Loucy (cell line): ENCODE results near the gene HMGCS2.

Experiments used
- H2AFZ ChIP-seq: fragments of 200-600 bp; sonication (generic); 2 replicates; pipeline ENCODE4 v1.6.0; 2016; ENCODE audit warnings: antibody characterized with exemption, mild to moderate bottlenecking, low read length, moderate library complexity
- H3F3A ChIP-seq: fragments of 200-600 bp; 2 replicates; pipeline ENCODE4 v1.6.0; 2016; ENCODE audit warnings: antibody characterized with exemption, low read depth, mild to moderate bottlenecking
- H3K27me3 ChIP-seq: fragments of 200-600 bp; sonication (generic); 2 replicates; pipeline ENCODE4 v1.6.1; 2014; ENCODE audit warnings: low read length, mild to moderate bottlenecking; ENCODE audit not compliant: insufficient read depth, poor library complexity, severe bottlenecking
- H3K36me3 ChIP-seq: fragments of 200-600 bp; sonication (generic); 2 replicates; pipeline ENCODE4 v1.6.1; 2016; ENCODE audit warnings: low read length; ENCODE audit not compliant: insufficient read depth
- H3K4me1 ChIP-seq: fragments of 200-600 bp; sonication (generic); 2 replicates; pipeline ENCODE4 v1.5.1; 2014; ENCODE audit warnings: low read length, mild to moderate bottlenecking; ENCODE audit not compliant: insufficient read depth, poor library complexity, severe bottlenecking
- H3K4me2 ChIP-seq: fragments of 200-600 bp; sonication (generic); 2 replicates; pipeline ENCODE4 v1.6.0; 2014; ENCODE audit warnings: antibody characterized with exemption, low read length, low read depth, mild to moderate bottlenecking; ENCODE audit not compliant: poor library complexity, severe bottlenecking
- H3K4me3 ChIP-seq: fragments of 200-600 bp; sonication (generic); 2 replicates; pipeline ENCODE4 v1.5.1; 2014; ENCODE audit warnings: low read length, mild to moderate bottlenecking, mixed read lengths; ENCODE audit not compliant: poor library complexity, severe bottlenecking
- H3K79me2 ChIP-seq: fragments of 200-600 bp; sonication (generic); 2 replicates; pipeline ENCODE4 v1.6.1; 2014; ENCODE audit warnings: low read length; ENCODE audit not compliant: insufficient read depth
- H3K9ac ChIP-seq: fragments of 200-600 bp; sonication (generic); 2 replicates; pipeline ENCODE4 v1.6.0; 2014; ENCODE audit warnings: mild to moderate bottlenecking, low read depth, low read length, moderate library complexity; ENCODE audit not compliant: poor library complexity, severe bottlenecking
- H3K9me2 ChIP-seq: fragments of 200-600 bp; sonication (generic); replicated peaks from 2 replicates; pipeline ENCODE4 v1.6.1; 2016; ENCODE audit warnings: low read depth, low read length, mixed read lengths
- H3K9me3 ChIP-seq: fragments of 200-600 bp; sonication (generic); 2 replicates; pipeline ENCODE4 v1.6.1; 2014; ENCODE audit warnings: mild to moderate bottlenecking, antibody characterized with exemption, low read length, low read depth; ENCODE audit not compliant: insufficient read depth
- H4K20me1 ChIP-seq: fragments of 200-600 bp; sonication (generic); 2 replicates; pipeline ENCODE4 v1.6.0; 2014; ENCODE audit warnings: antibody characterized with exemption, low read length, mild to moderate bottlenecking; ENCODE audit not compliant: insufficient read depth, poor library complexity, severe bottlenecking
- EZH2phosphoT487 ChIP-seq: fragments of 200-600 bp; IDR thresholded peaks from 2 replicates; pipeline ENCODE4 v1.6.1; 2018; ENCODE audit warnings: antibody characterized with exemption, mild to moderate bottlenecking, moderate library complexity, borderline replicate concordance
- TF ChIP-seq, protein P1 (sequence below): fragments of 200-600 bp; sonication (generic); conservative IDR thresholded peaks from 2 replicates; pipeline ENCODE4 v1.5.1; 2014; ENCODE audit warnings: mild to moderate bottlenecking, antibody characterized with exemption, low read length

Gene HMGCS2

GRCh38 chr1:119702384-119702783 is 66.3 kb downstream of the HMGCS2 start:
- H3K4me3 ChIP-seq: no peak overlapping the region
- no peaks in the 10 kb centered on the region for H3K36me3 ChIP-seq
- TF ChIP-seq EZH2phosphoT487: no peak
- TF ChIP-seq, protein P1, sequence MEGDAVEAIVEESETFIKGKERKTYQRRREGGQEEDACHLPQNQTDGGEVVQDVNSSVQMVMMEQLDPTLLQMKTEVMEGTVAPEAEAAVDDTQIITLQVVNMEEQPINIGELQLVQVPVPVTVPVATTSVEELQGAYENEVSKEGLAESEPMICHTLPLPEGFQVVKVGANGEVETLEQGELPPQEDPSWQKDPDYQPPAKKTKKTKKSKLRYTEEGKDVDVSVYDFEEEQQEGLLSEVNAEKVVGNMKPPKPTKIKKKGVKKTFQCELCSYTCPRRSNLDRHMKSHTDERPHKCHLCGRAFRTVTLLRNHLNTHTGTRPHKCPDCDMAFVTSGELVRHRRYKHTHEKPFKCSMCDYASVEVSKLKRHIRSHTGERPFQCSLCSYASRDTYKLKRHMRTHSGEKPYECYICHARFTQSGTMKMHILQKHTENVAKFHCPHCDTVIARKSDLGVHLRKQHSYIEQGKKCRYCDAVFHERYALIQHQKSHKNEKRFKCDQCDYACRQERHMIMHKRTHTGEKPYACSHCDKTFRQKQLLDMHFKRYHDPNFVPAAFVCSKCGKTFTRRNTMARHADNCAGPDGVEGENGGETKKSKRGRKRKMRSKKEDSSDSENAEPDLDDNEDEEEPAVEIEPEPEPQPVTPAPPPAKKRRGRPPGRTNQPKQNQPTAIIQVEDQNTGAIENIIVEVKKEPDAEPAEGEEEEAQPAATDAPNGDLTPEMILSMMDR: no peak
- no peak overlapping the region for H3K4me2 ChIP-seq
- H3K4me1 ChIP-seq: peaks cover 5% of the 10 kb centered on the region
- peaks cover 6% of the 10 kb centered on the region; the same call in 1 of the 2 replicates for H3K9me3 ChIP-seq
- no peak overlapping the region for H3K9ac ChIP-seq
- no peaks in the 10 kb centered on the region for H4K20me1 ChIP-seq
- no peaks in the 10 kb centered on the region for H3K9me2 ChIP-seq
- H3K79me2 ChIP-seq: no peaks in the 10 kb centered on the region
- H2AFZ ChIP-seq: no peak overlapping the region
- H3K27me3 ChIP-seq: peaks cover 4% of the 10 kb centered on the region
- H3F3A ChIP-seq: no peaks in the 10 kb centered on the region

- peaks cover 5% of the 10 kb centered on the region for H3K4me1 ChIP-seq
- H3K9ac ChIP-seq: no peak overlapping the region
- no peaks in the 10 kb centered on the region for H3K79me2 ChIP-seq
- H3K4me3 ChIP-seq: no peak overlapping the region
- H4K20me1 ChIP-seq: no peaks in the 10 kb centered on the region
- H3F3A ChIP-seq: no peaks in the 10 kb centered on the region
- peaks cover 6% of the 10 kb centered on the region; the same call in 1 of the 2 replicates for H3K9me3 ChIP-seq
- no peaks in the 10 kb centered on the region for H3K9me2 ChIP-seq
- H3K4me2 ChIP-seq: no peak overlapping the region
- H2AFZ ChIP-seq: no peak overlapping the region
- H3K27me3 ChIP-seq: peaks cover 4% of the 10 kb centered on the region
- TF ChIP-seq, protein P1: no peak
- TF ChIP-seq EZH2phosphoT487: no peak
- H3K36me3 ChIP-seq: no peaks in the 10 kb centered on the region
Observed at GRCh38 chr1:119701659-119702058, 67.0 kb downstream of the HMGCS2 start.

DNA sequence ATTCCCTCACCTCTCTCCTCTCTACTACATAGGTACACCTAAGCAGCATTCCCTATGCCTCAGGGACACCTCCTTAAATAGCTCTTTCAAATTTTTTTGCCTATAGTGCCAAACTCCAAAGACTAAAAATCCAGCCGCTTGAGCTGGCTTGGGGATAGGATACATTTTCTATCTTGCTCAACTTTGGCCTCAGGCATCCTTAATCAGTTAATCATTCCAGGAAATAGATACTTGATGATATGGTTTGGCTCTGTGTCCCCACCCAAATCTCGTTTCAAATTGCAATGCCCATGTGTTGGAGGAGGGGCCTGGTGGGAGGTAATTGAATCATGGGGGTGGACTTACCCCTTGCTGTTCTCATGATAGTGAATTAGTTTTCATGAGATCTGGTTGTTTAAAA is 68.4 kb downstream of the HMGCS2 start:
- Histone ChIP-seq H3K4me2 (no peak overlapping the region), H3K79me2 (no peaks in the 10 kb centered on the region), H3K9ac (no peak overlapping the region), H3F3A (no peaks in the 10 kb centered on the region), H3K9me3 (peaks cover 6% of the 10 kb centered on the region; the same call in 1 of the 2 replicates), H3K36me3 (no peaks in the 10 kb centered on the region), H3K9me2 (no peaks in the 10 kb centered on the region), H3K4me3 (no peak overlapping the region), H3K27me3 (peaks cover 4% of the 10 kb centered on the region), H2AFZ (no peak overlapping the region), H4K20me1 (no peaks in the 10 kb centered on the region), H3K4me1 (peaks cover 5% of the 10 kb centered on the region)
- no peak for TF ChIP-seq EZH2phosphoT487
- TF ChIP-seq, protein P1: no peak
